BLaER1 treated with 17β-estradiol and CSF1 and Interleukin-3, amounts not matched to agents 10 nM and 100 nM (cell line): ENCODE measurements around the gene PRPSAP2.
A peak's percentile ranks its signal among the peaks of the same experiment; 100 is the strongest.

Experiments
- H3K27ac ChIP-seq, 11 experiments: shearing (Covaris generic); formaldehyde crosslinking; 2 replicates each; pipeline ENCODE4 v1.8.1; 2022
- H3K27me3 ChIP-seq, 11 experiments: shearing (Covaris generic); formaldehyde crosslinking; 2 replicates each; pipeline ENCODE4 v1.8.1; 2022
- H3K36me3 ChIP-seq, 11 experiments: shearing (Covaris generic); formaldehyde crosslinking; 2 replicates each; pipeline ENCODE4 v1.8.1; 2022
- H3K4me1 ChIP-seq, 10 experiments: shearing (Covaris generic); formaldehyde crosslinking; 2 replicates each; pipeline ENCODE4 v1.8.1; 2022
- H3K4me2 ChIP-seq, 11 experiments: shearing (Covaris generic); formaldehyde crosslinking; 2 replicates each; pipeline ENCODE4 v1.8.1; 2022
- H3K4me3 ChIP-seq, 10 experiments: shearing (Covaris generic); formaldehyde crosslinking; 2 replicates each; pipeline ENCODE4 v1.8.1; 2022
- H3K9ac ChIP-seq, 11 experiments: shearing (Covaris generic); formaldehyde crosslinking; 2 replicates each; pipeline ENCODE4 v1.8.1; 2022
- H3K9me3 ChIP-seq, 11 experiments: shearing (Covaris generic); formaldehyde crosslinking; replicated peaks in 1 of 11; 2 replicates each; pipeline ENCODE4 v1.8.1; 2022
- H4K20me1 ChIP-seq, 11 experiments: shearing (Covaris generic); formaldehyde crosslinking; 2 replicates each; pipeline ENCODE4 v1.8.1; 2022
- Cebpa-rat ChIP-seq, 11 experiments: shearing (Covaris generic); IDR thresholded peaks; 2 replicates each; pipeline ENCODE4 v1.8.1; 2022

Gene PRPSAP2

DNA sequence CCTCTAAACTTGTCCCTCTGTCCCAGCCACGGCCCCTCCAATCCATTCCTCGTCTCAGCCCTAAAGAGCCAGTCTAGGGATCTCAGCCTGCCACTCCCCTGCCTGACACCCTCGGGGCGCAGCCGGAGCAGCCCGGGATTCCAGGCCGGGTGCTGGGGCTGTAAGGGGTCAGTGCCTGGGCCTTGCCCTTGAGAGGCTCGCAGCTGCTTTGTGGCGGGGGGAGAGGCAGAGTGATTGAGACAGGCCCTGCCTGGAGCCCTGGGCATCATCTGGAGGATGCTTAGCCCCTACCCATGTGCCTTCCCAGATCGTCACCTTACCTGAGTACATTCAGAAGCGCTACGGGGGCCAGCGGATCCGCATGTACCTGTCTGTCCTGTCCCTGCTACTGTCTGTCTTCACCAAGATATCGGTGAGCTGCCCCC is 102.3 kb downstream of the PRPSAP2 start:
- Histone ChIP-seq H3K27ac (no peak overlapping the region), H3K9me3 (no peaks in the 10 kb centered on the region), H3K4me1 (peaks cover 0 to 10% (median 6%) of the 10 kb centered on the region in 10 experiments; a peak in 16 of 20 replicates), H3K9ac (no peak overlapping the region), H4K20me1 (no peaks in the 10 kb centered on the region; a peak in 1 of 22 replicates), H3K27me3 (no peaks in the 10 kb centered on the region), H3K4me3 (no peak overlapping the region), H3K36me3 (no peaks in the 10 kb centered on the region), H3K4me2 (no peak overlapping the region)
- no peak for TF ChIP-seq Cebpa-rat (IDR thresholded peaks at IDR 0.05)

DNA sequence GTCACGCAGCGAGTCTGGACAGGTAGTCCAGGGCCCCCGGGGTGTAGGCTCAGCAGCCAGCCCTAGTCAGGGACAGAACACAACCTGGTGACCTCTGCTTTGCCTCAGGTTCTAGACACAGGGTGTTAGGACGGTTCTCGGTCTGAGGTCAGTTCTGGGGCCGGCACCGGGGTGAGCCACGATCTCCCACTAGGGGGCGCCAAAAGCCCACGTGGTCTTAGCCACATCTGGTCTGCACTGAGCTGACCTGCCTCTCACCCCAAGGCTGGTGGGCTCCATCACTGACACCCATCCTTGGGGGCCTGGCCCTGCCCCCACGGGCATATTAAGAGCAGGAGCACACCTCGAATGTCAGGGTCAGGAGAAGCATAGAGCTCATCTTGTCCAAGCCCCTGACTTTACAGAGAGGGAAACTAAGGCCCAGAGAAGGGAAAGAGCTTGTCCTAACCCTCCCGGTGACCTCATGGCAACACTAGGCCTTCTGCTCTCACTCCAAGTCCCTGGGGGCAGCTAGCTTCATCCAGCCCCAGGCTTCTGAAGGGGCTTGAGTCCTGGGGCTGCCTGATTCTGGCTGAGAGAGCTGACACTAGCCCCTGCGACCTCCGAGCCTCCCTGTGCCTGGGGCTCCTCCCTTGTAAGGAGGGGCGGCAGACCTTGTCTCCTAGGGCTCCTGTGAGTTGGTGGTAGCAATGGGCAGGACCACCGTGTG is 103.0 kb downstream of the PRPSAP2 start:
- Histone ChIP-seq H3K36me3 (no peaks in the 10 kb centered on the region), H3K4me2 (no peak overlapping the region), H4K20me1 (no peaks in the 10 kb centered on the region; a peak in 1 of 22 replicates), H3K9ac (peak overlapping the region in 3 of 11 experiments; percentile 5 to 34 (median 29); a peak in 3 of 22 replicates), H3K9me3 (no peaks in the 10 kb centered on the region), H3K27ac (no peak overlapping the region), H3K4me3 (no peak overlapping the region), H3K4me1 (peaks cover 0 to 5% (median 0%) of the 10 kb centered on the region in 10 experiments; a peak in 1 of 20 replicates), H3K27me3 (no peaks in the 10 kb centered on the region)
- TF ChIP-seq Cebpa-rat (IDR thresholded peaks at IDR 0.05), result no peak

DNA sequence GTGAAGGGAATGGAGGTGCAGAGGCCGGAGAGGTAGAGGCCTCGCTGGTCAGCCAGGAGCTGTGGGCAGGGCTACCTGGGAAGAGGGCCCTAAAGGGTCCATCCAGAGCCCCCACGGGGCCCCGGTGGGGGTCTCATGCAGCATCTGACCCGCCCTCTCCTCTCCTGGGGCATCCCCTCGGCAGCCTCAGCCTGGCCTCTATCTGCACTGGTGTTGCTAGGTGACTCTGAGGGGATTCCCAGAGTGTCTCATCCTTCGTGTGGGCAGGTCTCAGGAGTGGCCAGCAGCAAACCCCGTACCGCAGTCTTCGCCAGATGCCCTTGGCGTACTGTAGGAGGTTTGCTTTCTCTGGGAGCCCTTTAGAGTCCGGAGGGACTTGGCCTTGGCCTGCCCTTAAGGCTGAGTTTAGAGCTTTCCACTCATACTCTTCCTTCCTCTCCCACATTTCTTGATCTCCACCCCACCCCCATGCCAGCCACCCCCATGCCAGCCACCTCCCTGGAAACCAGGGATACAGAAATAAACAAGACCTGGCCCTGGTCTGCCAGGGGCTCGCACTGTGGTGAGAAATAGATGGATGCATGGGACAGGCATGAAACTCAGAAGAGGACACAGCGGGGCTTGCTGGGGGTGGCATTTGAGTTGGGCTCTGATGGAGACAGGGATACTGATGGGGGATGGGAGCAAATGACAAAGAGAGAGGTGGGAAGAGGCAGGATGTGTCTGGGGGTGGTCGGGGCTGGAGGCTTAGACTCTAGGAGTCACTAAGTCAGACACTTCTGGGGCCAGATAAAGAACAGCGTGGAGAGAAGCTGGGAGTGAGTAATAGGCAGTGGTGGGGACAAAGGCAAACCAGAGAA is 103.9 kb downstream of the PRPSAP2 start:
- TF ChIP-seq Cebpa-rat (IDR thresholded peaks at IDR 0.05), result no peak
- H4K20me1 ChIP-seq, result no peaks in the 10 kb centered on the region; a peak in 1 of 22 replicates
- H3K9me3 ChIP-seq, result no peaks in the 10 kb centered on the region
- H3K36me3 ChIP-seq, result no peaks in the 10 kb centered on the region
- no peak overlapping the region for H3K4me3 ChIP-seq
- no peak overlapping the region for H3K27ac ChIP-seq
- H3K4me1 ChIP-seq, result peaks cover 0 to 5% (median 0%) of the 10 kb centered on the region in 10 experiments; a peak in 1 of 20 replicates
- peak overlapping the region in 4 of 11 experiments; percentile 5 to 34 (median 19); a peak in 3 of 22 replicates for H3K9ac ChIP-seq
- H3K27me3 ChIP-seq, result no peaks in the 10 kb centered on the region
- H3K4me2 ChIP-seq, result no peak overlapping the region

DNA sequence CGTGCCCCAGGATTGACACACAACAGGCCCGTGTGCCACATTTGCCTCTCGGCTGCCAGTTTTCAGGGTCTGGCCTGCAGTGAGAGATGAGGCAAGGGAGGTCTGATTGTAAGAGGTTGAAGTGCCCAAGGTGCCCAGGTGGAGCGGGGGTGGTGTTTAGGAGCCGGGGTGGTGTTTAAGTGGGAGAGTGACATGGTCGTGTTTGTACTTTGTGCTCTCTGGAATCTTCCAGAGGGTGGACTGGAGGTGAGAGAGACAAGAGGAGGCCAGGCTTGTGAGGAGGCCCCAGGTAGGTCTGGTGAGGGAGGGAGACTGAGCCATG is 104.5 kb downstream of the PRPSAP2 start:
- Histone ChIP-seq H3K4me1 (peaks cover 0 to 7% (median 3%) of the 10 kb centered on the region in 10 experiments; a peak in 5 of 20 replicates), H3K27me3 (no peaks in the 10 kb centered on the region), H3K9ac (0 out of 22 replicates have a peak overlapping the region, but pooled peaks of 1 of the 11 experiments have one; percentile 24), H3K36me3 (no peaks in the 10 kb centered on the region), H3K27ac (no peak overlapping the region), H3K9me3 (no peaks in the 10 kb centered on the region), H4K20me1 (no peaks in the 10 kb centered on the region; a peak in 1 of 22 replicates), H3K4me3 (no peak overlapping the region), H3K4me2 (no peak overlapping the region)
- TF ChIP-seq Cebpa-rat (IDR thresholded peaks at IDR 0.05), result no peak

DNA sequence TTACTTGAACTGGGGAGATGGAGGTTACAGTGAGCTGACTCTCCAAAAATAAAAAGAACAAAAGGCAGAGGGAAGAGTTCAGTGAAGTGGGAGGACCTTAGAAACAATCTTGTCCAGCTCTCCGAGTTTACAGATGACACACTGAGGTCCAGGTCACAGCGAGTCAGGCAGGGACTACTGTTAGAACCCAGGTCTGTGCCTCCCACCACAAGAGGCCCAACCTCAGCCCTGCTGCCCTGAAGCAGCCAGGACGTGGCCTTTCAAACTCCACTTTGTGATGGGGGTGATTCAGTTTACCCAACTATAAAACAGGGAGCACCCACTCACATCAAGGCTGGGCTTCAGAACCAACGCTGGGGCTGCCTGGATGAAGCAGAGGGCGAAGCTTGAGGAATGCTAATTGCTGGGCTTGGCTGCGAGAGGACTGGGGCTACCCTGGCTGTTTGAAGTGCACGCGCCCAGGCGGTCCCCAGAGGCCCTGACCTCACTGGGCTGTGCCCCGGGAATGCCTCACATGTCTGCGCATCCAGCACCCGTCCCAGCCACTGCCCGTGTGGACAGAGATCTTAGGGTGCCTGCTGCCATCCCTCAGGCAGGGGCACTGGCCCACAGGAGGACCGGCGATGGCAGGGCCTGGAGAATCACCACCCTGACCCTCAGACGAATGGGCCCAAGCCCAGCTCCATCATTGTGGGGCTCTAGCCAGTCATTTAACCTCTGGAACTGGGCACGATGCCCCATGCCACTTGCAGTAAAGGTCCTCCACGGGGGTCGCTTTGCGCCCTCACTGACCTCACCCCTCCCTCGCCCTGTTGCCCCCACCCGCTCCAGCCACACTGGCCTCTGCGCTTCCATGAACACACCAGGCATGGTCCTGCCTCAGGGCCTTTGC is 105.4 kb downstream of the PRPSAP2 start:
- no peak overlapping the region for H3K4me2 ChIP-seq
- TF ChIP-seq Cebpa-rat (IDR thresholded peaks at IDR 0.05), result no peak
- H3K9ac ChIP-seq, result 0 out of 22 replicates have a peak overlapping the region, but pooled peaks of 1 of the 11 experiments have one; percentile 4
- no peaks in the 10 kb centered on the region for H3K9me3 ChIP-seq
- no peaks in the 10 kb centered on the region for H3K27me3 ChIP-seq
- no peaks in the 10 kb centered on the region; a peak in 1 of 22 replicates for H4K20me1 ChIP-seq
- H3K27ac ChIP-seq, result no peak overlapping the region
- H3K4me3 ChIP-seq, result no peak overlapping the region
- H3K36me3 ChIP-seq, result no peaks in the 10 kb centered on the region
- H3K4me1 ChIP-seq, result peaks cover 6 to 16% (median 11%) of the 10 kb centered on the region in 10 experiments

DNA sequence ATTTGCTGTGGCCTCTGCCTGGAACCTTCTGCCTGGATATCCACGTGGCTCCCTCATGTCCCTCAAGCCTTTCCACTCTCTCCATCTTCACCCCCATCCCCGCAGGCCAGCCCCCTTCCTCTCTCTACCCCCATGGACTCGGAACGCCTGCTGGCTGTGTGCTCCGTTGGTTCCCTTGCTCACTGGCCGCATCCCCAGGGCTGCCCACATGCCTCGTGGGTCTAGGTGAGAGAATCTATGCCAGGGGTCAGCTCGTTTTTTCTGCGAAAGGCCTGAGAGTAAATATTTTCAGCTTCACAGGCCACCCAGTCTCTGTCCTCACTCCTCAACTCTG is 106.1 kb downstream of the PRPSAP2 start:
- Histone ChIP-seq H3K27ac (no peak overlapping the region), H3K4me2 (no peak overlapping the region), H3K4me1 (peaks cover 12 to 22% (median 17%) of the 10 kb centered on the region in 10 experiments), H3K4me3 (no peak overlapping the region), H3K9ac (0 out of 22 replicates have a peak overlapping the region, but pooled peaks of 1 of the 11 experiments have one; percentile 36), H3K27me3 (no peaks in the 10 kb centered on the region), H3K9me3 (no peaks in the 10 kb centered on the region), H4K20me1 (no peaks in the 10 kb centered on the region; a peak in 1 of 22 replicates), H3K36me3 (no peaks in the 10 kb centered on the region)
- TF ChIP-seq Cebpa-rat (IDR thresholded peaks at IDR 0.05), result no peak

DNA sequence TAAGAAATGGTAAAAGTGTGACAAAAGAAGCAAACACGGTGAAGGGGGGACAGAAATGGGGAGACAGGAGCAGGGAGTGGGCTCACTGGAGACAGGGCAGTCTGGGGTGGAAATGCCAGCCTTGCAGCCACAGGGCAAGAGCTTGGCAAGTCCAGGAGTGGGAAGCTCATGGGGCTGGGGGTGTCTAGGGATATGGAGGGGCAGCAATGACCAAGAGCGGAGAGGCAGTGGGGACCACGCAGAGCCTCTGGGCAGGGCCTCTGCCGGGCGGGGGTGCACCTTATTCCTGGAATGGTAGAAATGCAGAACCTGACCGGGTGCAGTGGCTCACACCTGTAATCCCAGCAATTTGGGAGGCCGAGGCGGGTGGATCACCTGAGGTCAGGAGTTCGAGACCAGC is 106.6 kb downstream of the PRPSAP2 start:
- Histone ChIP-seq H3K4me2 (no peak overlapping the region), H3K4me1 (peaks cover 17 to 27% (median 23%) of the 10 kb centered on the region in 10 experiments), H3K27ac (no peak overlapping the region), H3K9me3 (no peaks in the 10 kb centered on the region), H3K4me3 (no peak overlapping the region), H4K20me1 (no peaks in the 10 kb centered on the region), H3K27me3 (no peaks in the 10 kb centered on the region), H3K9ac (0 out of 22 replicates have a peak overlapping the region, but pooled peaks of 1 of the 11 experiments have one; percentile 36), H3K36me3 (no peaks in the 10 kb centered on the region)
- no peak for TF ChIP-seq Cebpa-rat (IDR thresholded peaks at IDR 0.05)

DNA sequence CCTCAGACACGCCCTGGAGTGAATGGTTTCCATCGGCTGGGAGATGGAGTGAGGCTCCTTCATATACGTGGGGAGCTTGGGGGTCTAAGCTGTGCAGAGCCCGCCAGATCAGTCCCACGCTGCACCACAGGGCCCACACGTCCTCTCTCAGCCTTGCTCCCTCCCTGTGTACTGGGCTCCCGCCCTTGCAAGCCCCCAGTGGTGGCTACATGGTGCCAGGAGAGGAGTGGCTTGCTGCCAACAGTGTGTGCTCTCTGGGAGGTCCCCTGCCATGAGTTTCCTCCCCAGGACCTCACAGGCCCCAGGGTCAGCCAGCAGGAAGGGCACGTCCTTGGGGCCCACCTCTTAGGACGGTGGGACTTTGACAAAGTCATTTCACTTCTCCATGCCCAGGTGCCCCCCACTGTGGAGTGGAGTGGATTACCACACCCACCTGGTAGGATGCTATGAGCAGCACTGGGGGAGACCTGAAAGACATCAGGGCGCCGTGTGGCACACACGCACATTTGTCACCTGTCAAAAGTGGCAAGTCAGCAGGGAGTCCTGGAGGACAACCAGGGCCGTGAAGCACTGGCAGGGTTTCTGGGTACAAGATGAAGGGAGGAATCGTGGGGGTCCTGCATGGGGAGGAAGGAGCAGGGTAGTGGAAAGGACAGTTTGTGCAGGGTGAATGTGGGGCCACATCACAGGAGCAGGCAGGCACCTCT is 107.8 kb downstream of the PRPSAP2 start:
- Histone ChIP-seq H3K9me3 (no peaks in the 10 kb centered on the region), H3K4me3 (no peak overlapping the region), H3K27me3 (no peaks in the 10 kb centered on the region), H3K36me3 (0 out of 22 replicates have a peak, but pooled peaks cover 0 to under 1% (median 0%) of the 10 kb centered on the region in 11 experiments), H3K27ac (no peak overlapping the region), H3K4me2 (no peak overlapping the region), H3K4me1 (peaks cover 22 to 34% (median 26%) of the 10 kb centered on the region in 10 experiments), H4K20me1 (no peaks in the 10 kb centered on the region), H3K9ac (no peak overlapping the region)
- no peak for TF ChIP-seq Cebpa-rat (IDR thresholded peaks at IDR 0.05)
